ENCODE results near the gene RAD51B.

DNA sequence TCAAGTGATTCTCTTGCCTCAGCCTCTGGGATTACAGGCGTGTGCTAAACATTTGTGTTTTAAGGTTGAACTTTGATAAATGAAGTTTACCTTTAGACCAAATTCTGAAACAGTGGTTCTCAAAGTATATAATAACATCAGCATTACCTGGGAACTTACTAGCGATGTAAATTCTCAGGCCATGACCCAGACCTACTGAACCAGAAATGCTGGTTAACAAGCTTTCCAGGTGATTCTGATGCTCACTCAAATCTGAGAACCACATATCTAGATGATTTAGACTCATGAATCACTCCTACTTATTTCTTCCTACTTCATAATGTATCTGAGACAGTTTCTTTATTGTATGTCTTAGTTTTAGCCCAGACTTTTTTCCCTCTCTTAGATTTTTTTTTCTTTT lies 43.6 kb downstream of the RAD51B start:
- TF ChIP-seq POLR2A (IDR thresholded peaks at IDR 0.05), result no peak
- no peak for TF ChIP-seq CTCF (IDR thresholded peaks at IDR 0.05)
